GM21786 (cell line): Measurements from ENCODE around the gene FRAT1.
A peak's percentile ranks its signal among the peaks of the same experiment; 100 is the strongest.
"Not testable (repeated sequence)": the region's sequence is repeated elsewhere in the genome, so short reads cannot be mapped to it uniquely, and the experiment has no call there.

Source experiments
- ATAC-seq: cut with Tn5 transposase; IDR thresholded peaks from one replicate; pipeline ENCODE4 v1.9.1; 2021; ENCODE audit not compliant: unreplicated experiment

FRAT1 gene

DNA sequence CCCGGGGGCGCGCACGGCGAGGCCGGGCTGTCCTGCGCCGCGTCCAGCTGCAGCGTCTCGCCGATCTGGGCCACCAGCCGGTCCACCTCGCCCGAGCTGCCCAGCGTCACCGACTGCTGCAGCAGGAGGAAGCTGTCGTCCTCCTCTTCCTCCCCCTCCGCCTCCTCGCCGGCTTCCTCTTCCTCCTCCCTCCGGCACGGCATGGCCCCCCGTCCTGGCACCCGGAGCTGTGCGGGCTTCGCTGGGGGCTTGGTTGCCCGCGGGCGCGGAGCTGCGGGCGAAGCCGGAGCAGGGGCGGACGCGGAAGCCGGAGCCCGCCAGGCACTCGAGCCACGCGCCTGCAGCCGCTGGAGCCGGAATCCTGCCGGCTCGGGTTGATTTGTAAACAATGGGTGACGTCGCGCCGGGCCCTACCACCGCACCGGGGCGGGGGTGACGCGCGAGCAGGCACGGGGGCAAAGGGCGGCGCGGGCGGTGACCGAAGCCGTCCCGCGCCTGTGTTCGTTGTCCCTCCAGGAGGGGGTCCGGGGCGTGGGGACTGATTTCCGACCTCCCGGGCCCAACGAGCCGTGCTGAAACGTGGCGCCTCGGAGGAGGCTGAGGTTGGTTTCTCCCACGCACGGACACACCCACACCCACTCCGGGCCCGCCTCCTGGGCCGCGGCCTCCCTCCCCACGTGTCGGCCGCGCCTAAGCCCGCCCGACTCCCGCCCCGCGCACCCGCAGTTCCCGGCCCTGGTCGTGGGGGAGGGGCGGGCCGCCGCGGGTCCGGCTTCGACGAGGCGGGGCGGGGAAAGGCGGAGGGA is 15.5 kb downstream of the FRAT1 start, which contains the start of gene FRAT2:
FRAT2 (minus strand) TSS at position 360 of the 806 bp plus-strand sequence; CDS start at position 203, 157 bp downstream.
- peak; percentile 82 for ATAC-seq

DNA sequence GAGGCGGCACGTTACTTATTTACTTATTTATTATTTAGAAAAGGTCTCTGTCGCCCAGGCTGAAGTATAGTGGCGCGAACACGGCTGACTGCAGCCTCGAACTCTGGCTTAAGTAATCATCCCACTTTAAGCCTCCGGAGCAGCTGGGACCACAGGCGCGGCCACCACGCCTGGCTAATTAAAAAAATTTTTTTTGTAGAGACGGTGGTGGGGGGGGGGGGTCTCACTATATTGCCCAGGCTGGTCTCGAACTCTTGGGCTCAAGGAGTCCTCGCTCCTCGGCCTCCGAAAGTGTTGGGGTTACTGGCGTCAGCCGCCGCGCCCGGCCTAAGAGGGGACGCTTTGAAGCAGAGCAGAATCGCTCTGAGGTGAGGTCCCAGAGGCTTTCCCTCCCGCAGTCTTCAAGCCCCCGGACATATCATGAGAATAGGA is 16.1 kb downstream of the FRAT1 start:
- ATAC-seq, result no peak

DNA sequence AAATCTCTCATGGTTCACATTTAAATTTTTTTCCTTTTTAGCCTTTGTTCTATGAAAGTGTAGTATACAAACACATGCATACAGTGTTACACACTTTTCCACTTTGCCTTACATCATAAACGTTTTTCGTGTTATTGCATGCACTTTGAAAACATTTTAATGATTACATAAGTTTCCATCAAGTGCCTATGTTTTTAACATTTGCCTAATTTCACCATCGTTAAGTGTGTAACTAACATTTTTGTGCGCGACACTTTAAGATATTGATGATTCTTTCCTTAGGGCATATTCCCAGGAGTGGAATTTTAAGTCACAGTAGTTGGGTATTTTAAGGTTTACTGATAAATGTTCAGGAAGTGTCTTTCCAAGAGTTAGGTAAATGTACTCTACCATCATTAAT is 16.9 kb downstream of the FRAT1 start:
- ATAC-seq, result no peak

DNA sequence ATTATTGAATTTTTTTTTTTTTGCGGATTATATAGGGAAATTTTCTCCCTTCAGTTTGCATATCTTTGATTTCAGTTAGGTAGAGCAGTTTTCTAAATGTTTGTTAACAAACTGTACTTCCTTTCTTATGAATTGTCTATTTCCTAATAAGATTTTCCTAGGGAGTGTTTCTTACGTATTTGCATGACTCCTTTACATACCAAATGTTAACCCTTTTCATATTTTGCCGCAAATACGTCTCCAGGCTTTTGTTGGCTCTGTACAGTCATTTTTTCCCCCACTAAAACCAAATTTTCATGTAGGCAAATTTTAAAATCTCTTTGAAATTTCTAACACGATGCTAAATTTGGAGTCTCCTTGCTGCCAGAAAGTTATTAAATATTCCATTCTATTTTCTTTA is 17.4 kb downstream of the FRAT1 start:
- no peak for ATAC-seq

DNA sequence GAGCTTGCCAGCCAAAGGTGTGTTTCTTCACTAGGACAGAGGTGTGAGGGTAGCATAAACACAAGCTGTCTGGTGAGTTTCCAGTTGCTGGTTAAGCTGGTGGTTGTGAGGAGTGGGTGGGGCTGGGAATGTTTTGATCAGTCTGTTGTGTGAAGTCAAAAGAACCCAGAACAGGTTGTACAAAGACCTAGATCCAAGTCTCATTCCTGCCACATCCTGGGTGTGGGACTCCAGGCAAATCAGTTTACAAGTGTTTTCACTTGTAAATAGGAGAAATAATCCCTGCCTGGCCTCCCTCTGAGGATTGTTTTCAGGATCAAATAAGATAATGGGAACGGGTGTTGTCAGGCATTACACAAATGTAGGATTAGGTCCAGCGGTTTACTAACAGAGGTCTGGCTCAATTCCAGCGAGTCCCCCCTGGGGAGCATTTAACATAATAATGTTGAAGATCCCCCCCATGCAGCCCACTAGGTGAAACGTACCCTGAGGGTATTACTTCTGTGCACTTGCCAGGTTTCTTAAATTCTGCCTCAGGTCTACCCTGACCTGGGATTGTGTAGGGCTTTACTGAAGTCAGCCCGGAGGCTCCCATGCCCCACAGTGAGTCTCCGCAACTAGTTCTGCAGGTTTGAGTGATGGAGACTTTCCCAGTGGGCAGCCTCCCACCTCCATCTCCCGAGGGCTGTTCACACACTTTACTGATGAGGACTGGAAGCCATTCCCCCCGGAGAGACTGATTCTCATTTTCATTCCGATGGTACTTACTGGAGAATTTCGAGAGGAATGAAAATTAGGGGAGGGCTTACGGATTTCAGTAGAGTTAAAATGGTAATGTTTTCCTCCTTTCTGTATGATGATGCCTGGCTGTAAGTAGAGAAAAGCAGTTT is 18.1 kb downstream of the FRAT1 start:
- ATAC-seq, result no peak

DNA sequence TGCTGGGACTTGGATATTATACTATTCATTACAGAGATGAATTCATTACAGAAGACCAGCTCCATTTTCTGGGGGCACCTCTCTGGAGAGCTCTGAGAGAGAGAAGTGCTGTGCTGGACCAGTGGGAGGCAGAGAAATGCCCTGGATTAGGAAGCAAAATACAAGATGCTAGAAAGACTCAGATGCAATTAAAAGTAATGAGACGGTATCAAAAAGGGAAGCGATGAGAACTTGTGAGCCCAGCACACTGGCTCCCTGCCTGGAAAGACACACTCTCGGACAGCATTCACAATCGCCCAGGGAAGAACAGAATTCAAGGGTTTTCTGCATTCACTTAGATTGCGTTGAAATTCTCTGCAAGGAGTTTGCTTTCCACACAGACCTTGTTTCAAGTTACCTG is 19.0 kb downstream of the FRAT1 start:
- ATAC-seq, result no peak

DNA sequence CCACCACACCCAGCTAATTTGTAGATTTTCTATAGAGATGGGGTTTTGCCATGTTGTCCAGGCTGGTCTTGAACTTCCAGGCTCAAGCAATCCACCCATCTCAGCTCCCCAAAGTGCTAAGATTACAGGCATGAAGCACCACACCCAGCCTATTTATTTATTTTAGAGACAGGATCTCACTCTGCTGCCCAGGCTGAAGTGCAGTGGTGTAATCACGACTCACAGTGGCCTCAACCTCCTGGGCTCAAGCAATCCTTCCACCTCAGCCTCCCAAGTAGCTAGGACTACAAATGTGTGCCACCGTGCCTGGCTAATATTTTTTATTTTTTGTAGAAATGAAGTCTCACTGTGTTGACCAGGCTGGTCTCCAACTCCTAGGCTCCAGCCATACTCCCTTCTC is 22.3 kb downstream of the FRAT1 start:
- ATAC-seq, result no peak

DNA sequence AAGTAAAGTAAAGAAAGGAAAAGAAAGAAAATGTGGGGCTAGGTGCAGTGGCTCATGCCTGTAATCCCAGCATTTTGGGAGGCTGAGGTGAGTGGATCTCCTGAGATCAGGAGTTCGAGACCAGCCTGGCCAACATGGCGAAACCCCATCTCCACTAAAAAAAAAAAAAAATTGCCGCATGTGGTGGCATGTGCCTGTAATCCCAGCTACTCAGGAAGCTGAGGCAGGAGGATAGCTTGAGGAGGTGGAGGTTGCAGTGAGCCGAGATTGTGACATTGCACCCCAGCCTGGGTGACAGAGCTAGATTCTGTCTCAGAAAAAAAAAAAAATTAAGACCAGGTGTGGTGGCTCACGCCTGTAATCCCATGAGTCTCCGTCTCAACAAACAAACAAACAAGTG is 24.6 kb downstream of the FRAT1 start:
- not testable (repeated sequence) for ATAC-seq

DNA sequence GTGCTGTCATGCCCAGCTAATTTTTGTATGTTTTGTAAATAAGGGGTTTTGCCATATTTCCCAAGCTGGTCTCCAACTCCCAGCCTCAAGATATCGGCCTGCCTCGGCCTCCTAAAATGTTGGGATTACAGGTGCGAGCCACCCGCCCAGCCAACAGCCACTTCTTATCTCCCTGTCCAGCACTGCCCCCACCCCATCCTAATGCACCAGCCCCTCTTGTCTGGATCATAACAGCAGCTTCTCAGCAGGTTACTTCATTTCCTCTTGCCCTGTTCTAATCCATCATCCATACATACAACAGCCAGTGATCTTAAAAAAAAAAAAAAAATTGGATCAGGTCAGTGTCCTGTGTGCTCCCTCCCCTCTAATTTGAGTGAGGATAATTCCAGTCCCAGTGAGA is 28.2 kb downstream of the FRAT1 start:
- ATAC-seq, result no peak

DNA sequence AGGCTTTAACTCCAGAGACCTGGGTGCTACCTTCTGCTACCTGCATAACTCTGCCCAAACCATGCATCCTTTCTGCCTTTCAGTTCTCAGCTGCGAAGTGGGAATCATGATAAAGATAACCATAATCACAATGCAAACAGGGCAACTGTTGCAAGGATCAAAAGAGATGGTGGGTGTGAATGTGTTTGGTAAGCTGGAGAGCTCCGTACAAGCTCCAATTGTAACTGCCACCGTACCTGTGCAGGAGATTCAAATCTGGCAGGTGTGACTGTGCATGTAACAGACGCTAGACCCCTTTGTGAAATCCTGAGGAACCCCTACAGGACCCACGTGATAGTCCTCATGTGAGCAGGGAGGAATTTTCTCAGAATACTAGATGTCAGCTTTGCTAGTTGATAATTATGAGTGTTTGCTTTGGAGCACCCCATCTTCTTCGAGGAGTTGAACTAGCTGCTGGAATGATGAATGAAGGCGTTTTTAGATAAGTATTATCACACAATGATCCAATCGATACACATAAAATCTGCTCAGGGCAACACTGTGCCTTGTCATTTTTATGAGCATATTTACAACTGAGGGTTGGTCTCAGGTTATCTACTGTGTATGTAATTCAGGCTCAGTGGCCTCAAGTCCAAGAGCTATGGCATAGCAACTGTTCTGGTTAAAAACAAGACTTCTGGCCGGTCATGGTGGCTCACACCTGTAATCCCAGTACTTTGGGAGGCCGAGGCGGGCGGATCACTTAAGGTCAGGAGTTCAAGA is 30.9 kb downstream of the FRAT1 start:
- ATAC-seq, result no peak

DNA sequence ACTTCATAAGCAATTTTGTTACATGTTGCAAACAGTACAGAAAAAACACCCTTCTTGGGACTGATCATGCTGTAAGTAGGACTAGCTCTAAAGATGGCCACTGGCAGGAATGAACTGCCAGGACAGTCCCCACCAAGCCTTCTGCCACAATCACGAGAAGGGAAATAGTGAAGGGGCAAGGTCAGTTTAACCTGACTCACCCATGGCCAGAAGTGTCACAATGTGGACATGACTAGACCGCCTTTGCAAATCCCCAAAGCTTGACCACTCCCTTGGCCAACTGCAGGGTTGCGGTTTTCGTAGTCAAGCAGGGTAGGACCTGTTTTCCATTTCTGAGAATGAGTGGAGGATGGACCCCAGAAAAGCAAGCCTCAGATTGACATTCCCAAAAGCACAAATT is 34.9 kb downstream of the FRAT1 start:
- ATAC-seq, result no peak

DNA sequence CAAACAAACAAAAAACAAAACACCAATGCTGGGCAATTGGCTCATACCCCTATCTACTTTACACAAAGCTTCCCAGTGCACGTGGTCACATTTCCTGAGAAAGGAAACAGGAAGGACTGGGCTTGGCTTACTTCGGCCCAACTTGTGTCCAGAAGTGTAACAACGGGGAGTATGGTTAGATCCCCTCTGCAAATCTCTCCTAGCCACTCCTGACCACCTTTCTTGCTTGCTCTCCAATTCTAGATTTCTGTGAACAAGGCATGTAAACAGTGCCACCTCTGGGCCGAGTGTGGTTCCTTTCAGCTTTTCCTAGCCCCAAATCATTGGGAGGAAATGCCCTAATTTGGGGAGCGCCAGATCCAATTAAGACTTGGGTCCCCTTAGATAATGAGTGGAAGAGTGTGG is 36.5 kb downstream of the FRAT1 start:
- ATAC-seq, result no peak

DNA sequence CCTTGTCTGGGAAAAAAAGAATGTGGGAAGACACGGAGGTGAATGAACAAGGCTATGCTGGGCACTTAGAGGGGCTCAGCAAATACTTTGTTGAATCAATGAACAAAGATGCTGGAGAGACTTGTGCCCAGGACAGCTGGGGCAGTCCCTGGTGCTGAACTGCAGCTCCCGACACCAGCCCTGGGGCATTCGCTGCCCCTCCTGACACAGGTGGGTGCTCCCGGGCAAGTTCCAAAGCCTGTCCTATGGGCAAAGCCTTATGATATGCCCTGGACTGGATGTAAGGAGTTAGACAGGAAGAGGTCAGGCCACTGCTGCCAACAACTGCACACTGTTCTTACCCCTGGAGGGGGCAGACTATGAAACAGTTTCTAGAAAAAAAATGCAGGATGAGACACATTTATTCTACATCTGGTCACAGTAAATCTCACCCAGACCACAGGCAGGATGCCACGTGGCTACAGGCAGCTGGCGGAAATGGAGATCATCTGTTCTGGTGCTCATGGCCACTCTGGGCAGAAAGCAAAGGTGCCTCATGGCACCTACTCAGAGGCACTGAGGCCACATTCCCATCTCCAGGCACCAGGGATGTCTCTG is 37.3 kb downstream of the FRAT1 start:
- ATAC-seq, result no peak

DNA sequence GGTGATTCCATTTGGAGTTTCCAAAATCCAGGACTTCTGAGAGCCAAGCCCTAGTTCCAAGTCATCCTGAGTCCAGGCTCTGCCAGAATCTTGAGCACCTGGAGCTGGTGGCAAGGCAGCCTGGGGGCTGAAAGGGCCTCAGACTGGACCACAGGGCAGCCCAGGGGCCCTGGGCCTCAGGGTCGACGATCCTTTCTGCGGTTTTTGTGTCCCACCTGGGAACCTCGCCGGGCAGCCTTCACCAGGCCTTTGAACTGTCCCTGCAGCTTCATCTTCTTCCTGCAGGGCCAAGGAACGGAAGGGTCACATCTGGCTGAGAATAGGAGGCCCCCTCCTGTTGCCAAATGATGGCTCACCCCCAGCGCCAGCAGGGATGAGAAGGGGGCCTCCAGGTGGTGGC is 37.8 kb downstream of the FRAT1 start:
- ATAC-seq, result no peak

DNA sequence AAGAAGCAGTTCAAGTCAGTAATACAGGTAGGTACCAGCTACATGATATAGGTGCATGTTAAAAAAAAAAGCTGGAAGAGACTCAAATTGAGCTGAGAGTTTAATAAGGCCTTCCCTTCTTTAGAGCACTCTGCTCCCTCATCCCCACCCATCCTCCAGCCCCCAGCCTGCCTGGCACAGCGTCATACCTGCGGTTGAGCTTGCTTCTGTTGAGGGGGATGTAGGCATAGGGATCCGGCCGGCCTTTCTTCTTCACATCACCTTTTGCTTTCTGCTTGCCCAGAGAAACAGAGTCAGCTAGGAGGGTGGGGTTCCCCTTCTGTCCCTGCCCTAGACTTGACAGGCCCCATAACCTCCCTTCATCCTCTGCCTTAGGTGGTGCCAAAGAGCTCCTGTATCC is 39.3 kb downstream of the FRAT1 start:
- ATAC-seq, result no peak

DNA sequence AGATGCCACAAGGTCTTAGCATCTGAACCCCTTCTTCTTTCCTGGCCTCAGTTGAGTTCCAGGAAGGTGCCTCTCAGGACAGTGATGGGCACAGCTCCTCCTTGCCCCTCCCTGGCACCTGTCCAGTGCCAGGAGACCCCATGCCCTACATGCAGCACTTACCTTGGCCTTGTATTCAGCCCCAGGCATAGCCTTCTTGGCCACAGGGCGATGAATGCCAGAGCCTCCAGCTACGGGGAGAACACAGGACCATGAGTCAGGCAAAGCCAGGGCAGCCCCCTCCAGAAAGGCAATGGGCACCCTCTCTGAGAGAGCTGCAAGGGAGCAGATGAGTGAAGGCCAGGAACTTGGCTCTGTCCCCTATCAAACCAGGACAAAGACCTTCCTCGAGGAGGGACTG is 39.7 kb downstream of the FRAT1 start:
- no peak for ATAC-seq

DNA sequence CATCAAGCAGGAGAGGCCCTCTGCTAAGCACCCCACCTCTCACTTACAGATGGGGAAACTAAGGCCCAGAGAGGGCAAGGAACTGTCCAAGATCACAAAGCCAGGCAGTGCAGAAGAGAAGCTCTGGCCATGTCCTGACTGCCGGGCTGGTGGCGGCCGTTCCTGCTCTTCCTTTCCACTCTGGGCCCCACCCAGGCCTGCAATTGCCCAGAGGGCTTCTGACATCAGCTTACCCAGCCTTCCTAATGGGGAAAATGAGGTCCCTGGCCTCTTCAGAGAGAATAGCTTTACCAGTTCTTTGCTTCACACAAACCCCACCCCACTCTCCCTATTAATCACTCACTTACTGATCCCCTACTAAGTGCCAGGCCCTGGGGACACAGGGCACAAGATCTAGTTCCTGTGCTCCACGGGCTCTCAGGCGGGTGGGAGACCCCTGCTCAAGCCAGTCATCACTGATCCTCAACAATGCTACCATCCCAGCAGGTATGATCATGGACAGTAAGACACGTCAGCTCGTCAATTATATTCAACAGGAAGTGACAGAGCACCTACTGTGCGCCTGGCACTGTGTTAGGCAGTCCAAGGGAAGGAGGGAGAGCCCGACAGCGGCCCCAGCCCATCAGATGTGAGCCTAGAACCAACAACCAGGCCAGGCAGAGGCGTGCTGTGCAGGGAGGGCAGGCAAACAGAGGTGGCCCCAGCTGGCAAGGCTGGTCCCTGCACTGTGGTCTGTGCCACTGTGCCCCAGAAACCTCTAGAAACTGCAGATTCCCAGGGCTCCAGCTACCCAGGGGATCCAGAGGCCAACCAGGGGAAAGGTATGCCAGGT is 41.9 kb downstream of the FRAT1 start:
- ATAC-seq, result no peak

DNA sequence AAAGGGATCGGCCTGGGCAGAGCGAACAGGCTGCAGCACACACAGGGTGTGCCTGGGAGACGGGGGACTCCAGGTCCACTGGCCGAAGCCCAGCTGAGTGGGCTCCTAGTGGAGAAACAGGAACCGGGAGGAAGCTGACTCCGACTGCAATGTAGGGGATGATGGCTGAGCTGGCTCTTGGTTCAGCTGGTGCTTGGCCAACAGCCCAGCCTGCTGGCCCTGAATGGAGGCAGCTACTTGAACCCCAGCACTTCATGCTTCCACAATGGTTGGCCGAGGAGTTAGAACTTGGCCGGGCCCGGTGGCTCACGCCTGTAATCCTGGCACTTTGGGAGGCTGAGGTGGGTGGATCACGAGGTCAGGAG is 42.4 kb downstream of the FRAT1 start:
- no peak for ATAC-seq

DNA sequence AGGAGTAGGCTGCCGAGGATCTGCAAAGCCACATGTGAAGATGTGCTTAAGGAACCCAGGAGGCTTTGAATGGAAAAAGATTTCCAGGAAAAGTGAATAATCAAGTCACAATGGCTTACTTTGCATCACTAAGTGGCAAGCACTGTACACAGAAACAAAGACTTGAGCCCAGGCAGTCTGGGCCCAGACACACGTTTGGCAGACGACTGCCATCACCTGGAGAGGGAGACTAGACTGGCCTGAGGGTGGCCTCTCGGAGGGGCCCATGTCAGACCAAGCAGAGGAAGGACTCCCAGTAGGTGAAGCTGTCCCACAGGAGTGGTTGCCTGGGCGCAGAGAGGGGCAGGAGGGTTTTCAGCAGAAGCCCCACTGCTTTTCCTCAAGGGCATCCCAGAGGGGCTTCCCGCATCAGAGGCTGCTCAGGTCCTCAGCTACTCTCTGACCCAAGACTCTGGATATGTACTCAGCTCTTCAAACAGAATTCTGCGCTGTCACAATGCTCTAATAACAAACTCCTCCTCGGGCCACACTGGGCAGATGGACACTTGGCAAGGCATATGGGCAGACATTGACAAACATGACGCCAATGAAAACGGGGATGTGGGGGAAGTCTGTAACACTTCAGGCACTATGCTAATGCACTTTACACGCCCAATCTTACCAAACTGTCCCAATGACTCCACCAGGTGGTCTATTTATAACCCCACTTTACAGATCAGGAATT is 43.4 kb downstream of the FRAT1 start:
- no peak for ATAC-seq
